ENCODE results near the gene P4HB. TPM values are rescaled to one million over a fixed set of nuclear protein-coding genes. Genes with fewer than 3 reads are reported as not detected.

P4HB gene
- total and polyA plus RNA-seq, 2 experiments from 2014 or later: 206 to 620 TPM

- H3K36me3 Mint-ChIP-seq (ENCODE audit: low read depth): peaks cover 3% of the 10 kb centered on the region; the same call in 2 of the 3 replicates
- no peak overlapping the region for H2AFZ ChIP-seq
- ATAC-seq: peak; percentile 19
- H3K9me3 Mint-ChIP-seq: no peaks in the 10 kb centered on the region
- H3K27me3 Mint-ChIP-seq (ENCODE audit: insufficient read depth, low read depth, poor library complexity): peaks cover 9% of the 10 kb centered on the region
- peaks cover 11% of the 10 kb centered on the region for H3K4me1 ChIP-seq (ENCODE audit: insufficient read depth)
- DNase-seq (ENCODE audit: low spot score): peak; percentile 51
- H3K4me3 ChIP-seq: peak overlapping the region; percentile 84
- no peaks in the 10 kb centered on the region for H3K36me3 ChIP-seq (ENCODE audit: insufficient read depth)
- no peak for TF ChIP-seq CTCF (conservative IDR thresholded peaks at IDR 0.05; ENCODE audit: low read depth in 2 of 2)
- no peak for TF ChIP-seq EZH2phosphoT487 (IDR thresholded peaks at IDR 0.05; ENCODE audit: unreplicated experiment)
- no peak for TF ChIP-seq NANOG (IDR thresholded peaks at IDR 0.05; ENCODE audit: borderline replicate concordance)
- TF ChIP-seq STAT1 (IDR thresholded peaks at IDR 0.05; ENCODE audit: unreplicated experiment): no peak
- no peak for TF ChIP-seq JUNB (IDR thresholded peaks at IDR 0.05; ENCODE audit: unreplicated experiment)
- TF ChIP-seq EZH2 (IDR thresholded peaks at IDR 0.05; ENCODE audit: low read depth, unreplicated experiment): no peak
- TF ChIP-seq REST (IDR thresholded peaks at IDR 0.05; ENCODE audit: unreplicated experiment): no peak
- no peak for TF ChIP-seq ZNF331 (CRISPR knock-in tag; IDR thresholded peaks at IDR 0.05; ENCODE audit: low read depth)
- TF ChIP-seq POLR2AphosphoS5 (IDR thresholded peaks at IDR 0.05; ENCODE audit: low read depth): no peak
- TF ChIP-seq ZNF114 (CRISPR knock-in tag; IDR thresholded peaks at IDR 0.05): no peak
- TF ChIP-seq ETS1 (IDR thresholded peaks at IDR 0.05): no peak
- TF ChIP-seq, protein P1, sequence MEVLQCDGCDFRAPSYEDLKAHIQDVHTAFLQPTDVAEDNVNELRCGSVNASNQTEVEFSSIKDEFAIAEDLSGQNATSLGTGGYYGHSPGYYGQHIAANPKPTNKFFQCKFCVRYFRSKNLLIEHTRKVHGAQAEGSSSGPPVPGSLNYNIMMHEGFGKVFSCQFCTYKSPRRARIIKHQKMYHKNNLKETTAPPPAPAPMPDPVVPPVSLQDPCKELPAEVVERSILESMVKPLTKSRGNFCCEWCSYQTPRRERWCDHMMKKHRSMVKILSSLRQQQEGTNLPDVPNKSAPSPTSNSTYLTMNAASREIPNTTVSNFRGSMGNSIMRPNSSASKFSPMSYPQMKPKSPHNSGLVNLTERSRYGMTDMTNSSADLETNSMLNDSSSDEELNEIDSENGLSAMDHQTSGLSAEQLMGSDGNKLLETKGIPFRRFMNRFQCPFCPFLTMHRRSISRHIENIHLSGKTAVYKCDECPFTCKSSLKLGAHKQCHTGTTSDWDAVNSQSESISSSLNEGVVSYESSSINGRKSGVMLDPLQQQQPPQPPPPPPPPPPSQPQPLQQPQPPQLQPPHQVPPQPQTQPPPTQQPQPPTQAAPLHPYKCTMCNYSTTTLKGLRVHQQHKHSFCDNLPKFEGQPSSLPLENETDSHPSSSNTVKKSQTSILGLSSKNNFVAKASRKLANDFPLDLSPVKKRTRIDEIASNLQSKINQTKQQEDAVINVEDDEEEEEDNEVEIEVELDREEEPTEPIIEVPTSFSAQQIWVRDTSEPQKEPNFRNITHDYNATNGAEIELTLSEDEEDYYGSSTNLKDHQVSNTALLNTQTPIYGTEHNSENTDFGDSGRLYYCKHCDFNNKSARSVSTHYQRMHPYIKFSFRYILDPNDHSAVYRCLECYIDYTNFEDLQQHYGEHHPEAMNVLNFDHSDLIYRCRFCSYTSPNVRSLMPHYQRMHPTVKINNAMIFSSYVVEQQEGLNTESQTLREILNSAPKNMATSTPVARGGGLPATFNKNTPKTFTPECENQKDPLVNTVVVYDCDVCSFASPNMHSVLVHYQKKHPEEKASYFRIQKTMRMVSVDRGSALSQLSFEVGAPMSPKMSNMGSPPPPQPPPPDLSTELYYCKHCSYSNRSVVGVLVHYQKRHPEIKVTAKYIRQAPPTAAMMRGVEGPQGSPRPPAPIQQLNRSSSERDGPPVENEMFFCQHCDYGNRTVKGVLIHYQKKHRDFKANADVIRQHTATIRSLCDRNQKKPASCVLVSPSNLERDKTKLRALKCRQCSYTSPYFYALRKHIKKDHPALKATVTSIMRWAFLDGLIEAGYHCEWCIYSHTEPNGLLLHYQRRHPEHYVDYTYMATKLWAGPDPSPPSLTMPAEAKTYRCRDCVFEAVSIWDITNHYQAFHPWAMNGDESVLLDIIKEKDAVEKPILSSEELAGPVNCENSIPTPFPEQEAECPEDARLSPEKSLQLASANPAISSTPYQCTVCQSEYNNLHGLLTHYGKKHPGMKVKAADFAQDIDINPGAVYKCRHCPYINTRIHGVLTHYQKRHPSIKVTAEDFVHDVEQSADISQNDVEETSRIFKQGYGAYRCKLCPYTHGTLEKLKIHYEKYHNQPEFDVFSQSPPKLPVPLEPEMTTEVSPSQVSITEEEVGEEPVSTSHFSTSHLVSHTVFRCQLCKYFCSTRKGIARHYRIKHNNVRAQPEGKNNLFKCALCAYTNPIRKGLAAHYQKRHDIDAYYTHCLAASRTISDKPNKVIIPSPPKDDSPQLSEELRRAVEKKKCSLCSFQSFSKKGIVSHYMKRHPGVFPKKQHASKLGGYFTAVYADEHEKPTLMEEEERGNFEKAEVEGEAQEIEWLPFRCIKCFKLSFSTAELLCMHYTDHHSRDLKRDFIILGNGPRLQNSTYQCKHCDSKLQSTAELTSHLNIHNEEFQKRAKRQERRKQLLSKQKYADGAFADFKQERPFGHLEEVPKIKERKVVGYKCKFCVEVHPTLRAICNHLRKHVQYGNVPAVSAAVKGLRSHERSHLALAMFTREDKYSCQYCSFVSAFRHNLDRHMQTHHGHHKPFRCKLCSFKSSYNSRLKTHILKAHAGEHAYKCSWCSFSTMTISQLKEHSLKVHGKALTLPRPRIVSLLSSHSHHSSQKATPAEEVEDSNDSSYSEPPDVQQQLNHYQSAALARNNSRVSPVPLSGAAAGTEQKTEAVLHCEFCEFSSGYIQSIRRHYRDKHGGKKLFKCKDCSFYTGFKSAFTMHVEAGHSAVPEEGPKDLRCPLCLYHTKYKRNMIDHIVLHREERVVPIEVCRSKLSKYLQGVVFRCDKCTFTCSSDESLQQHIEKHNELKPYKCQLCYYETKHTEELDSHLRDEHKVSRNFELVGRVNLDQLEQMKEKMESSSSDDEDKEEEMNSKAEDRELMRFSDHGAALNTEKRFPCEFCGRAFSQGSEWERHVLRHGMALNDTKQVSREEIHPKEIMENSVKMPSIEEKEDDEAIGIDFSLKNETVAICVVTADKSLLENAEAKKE (CRISPR knock-in tag; IDR thresholded peaks at IDR 0.05): no peak
- TF ChIP-seq CREB1 (CRISPR knock-in tag; IDR thresholded peaks at IDR 0.05; ENCODE audit: low read depth): no peak
- H3K4me1 Mint-ChIP-seq: peaks cover 20% of the 10 kb centered on the region
- H3K27ac ChIP-seq (ENCODE audit: low read depth): no peak overlapping the region
- H3K27ac Mint-ChIP-seq: no peak overlapping the region
- H3K4me2 ChIP-seq: peak overlapping the region; percentile 96
- peaks cover 9% of the 10 kb centered on the region for H3K79me2 ChIP-seq (replicated peaks; ENCODE audit: insufficient read depth)
- peaks cover 21% of the 10 kb centered on the region; the same call in 1 of the 2 replicates for H3F3A ChIP-seq (replicated peaks; ENCODE audit: low read depth)
- no peaks in the 10 kb centered on the region; the same call in 1 of the 2 replicates for H4K20me1 ChIP-seq (replicated peaks; ENCODE audit: insufficient read depth)
- no peaks in the 10 kb centered on the region for H3K27me3 ChIP-seq (ENCODE audit: insufficient read depth)
- H3K9me2 ChIP-seq (ENCODE audit: insufficient read depth): no peaks in the 10 kb centered on the region
- H3K4me3 Mint-ChIP-seq: peak overlapping the region; percentile 87
Measured at GRCh38 chr17:81832608-81833159, 27.7 kb downstream of the P4HB start.

All from GM23338 (cell line).